ENCODE measurements around the gene MKLN1. TPM values are rescaled to one million over a fixed set of nuclear protein-coding genes. Genes with fewer than 3 reads are reported as not detected.
"Not testable (repeated sequence)": the region's sequence is repeated elsewhere in the genome, so short reads cannot be mapped to it uniquely, and the experiment has no call there.

MKLN1 gene
- total RNA-seq, 1 experiment from 2014 or later: 30.0 TPM

DNA sequence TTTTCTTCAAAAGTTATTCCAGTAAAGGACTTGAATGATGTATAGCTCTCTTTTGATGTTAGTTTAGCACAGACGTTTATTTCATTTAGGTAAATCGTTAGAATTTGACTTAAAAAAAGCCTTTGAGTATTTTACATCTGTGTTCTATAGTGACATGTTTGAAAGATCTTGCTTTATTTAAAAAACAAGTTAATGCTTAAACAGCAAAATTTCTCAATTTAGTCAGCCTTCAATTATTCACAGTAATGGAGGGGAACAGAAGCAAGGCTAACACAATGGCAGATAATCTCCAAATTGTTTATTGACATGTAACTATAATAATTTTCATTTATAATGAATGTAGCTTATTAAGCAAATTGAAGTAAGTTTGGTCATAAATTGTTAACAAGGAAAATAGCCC is 63.5 kb downstream of the MKLN1 start:
- no peak for DNase-seq (ENCODE audit: low read depth)

DNA sequence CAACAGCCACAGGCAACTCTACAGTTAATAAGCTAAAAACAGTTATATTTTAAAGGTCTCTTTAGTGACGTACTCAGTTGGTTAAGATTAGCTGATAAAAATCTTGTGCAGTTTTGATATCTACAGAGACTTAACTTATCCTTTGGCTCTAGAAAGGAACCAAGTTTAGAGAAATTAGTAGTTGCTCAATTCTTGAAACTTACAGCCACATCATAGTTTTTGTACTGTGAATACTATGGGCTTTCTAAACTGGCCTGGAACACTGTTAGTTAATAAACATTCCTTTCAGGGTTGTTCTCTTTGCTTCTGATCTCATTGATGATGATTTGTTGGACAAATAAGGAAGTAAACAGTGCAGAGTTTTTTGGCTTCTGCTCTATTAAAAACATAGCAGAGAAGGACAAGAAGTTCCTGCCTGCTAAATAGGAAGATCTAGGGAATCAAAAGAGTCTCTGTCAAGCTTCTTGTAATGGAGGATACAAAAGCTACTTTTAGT is 73.1 kb downstream of the MKLN1 start:
- no peak for DNase-seq (ENCODE audit: low read depth)

DNA sequence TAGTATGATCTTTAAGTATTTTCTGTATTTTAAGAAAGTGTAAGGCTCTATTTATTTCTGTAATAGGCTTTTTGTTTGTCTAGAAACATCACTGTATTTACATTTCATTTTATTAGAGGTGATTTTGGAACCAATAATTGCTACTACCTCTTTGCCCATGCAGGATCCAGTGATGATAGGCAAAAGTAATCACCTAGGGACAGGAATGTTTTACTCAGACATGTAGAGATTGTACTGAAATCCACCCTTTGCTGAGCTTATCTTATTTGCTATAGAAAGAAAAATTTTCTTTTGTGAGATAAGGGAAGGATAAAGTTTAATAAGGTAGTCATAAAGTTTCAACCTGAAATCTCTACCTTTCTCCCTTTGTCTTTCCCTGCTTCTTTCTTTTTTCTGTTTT is 73.5 kb downstream of the MKLN1 start:
- no peak for DNase-seq (ENCODE audit: low read depth)

DNA sequence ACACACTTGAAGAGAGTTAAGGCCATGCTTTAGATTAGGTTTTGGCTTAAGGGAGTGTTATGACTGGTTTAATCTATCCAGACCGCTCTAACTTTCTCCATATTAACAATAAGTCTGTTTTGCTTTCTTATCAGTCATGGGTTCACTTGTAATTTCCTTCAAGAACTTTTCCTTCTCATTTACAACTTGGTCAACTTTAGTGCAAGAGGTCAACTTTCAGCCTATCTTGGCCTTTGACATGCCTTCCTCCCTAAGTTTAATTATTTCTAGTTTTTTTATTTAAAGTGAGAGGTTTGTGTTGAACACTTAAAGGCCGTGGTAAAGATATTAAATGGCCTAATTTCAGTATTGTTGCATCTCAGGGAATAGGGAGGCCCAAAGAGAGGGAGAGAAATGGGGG is 75.6 kb downstream of the MKLN1 start:
- no peak for DNase-seq (ENCODE audit: low read depth)

DNA sequence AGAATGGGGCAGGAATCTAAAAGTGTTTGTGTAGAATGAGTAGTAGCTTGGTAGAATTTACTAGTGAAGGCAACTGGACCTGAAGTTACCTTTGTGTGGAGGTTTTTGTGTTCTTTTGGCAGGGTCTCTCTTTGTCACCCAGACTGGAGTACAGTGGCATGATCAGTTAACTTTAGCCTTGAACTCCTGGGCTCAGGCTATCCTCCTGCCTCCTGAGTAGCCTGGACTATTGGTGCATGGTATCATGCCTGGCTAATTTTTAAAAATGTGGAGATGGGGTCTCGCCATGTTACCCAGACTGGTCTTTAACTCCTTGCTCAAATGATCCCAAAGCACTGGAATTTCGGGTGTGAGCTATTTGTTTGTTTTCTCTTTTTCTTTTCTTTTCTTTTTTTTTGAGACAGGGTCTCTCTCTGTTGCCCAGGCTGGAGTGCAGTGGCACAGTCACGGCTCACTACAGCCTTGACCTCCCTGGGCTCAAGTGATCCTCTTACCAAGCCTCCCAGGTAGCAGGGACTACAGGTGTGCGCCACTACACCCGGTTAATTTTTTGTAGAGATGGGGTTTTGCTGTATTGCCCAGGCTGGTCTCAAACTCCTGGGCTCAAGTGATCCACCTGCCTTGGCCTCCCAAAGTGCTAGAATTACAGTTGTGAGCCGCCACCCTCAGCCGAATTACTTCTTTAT is 76.7 kb downstream of the MKLN1 start:
- no peak for DNase-seq (ENCODE audit: low read depth)

DNA sequence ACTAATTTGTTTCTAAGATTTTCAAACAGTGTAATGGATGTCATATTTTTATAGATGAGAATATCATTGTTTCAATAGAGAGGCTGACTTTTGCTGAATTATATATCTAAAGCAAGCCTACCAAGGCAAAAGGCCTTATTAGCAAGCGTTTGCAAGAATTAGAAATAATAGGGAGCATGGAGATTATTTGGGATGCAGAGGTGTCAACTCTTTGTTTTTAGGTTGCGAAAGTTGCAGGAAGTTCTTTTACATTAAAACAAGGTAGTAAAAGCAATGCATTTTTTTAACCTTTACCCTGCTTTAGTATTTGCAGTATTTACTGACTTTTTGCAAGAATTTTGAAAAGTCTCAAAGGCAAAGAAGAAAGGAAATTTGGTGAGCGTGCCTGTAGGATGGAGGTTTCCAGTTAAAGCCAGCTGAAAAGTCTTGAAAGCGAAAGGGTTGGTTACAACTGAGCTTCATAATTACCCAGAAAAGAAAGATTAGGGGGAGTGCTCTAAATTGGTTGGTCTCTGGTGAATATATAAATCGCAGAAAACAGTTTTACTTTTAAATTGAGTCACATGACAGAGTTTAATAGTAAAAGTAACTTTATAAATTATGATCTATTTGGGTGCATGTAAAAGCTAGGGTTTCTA is 81.6 kb downstream of the MKLN1 start:
- DNase-seq (ENCODE audit: low read depth): no peak

DNA sequence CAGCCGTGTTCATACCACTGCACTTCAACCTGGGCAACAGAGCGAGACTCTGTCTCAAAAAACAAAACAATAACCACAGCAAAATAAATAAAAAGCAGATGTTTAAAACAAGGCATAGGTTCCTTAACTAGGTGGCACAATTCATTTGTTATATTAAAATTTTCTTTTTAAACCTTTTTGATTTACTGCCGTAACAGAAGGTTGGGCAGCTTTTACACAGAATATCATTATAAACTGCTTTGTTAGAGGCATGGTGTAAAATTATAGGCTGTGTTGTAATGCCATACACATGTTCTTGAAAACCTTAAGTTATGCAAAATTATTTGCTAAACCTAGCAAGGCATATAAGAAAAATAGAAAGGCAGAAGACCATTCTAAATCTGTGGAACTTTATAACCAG is 84.4 kb downstream of the MKLN1 start:
- DNase-seq (ENCODE audit: low read depth): no peak

DNA sequence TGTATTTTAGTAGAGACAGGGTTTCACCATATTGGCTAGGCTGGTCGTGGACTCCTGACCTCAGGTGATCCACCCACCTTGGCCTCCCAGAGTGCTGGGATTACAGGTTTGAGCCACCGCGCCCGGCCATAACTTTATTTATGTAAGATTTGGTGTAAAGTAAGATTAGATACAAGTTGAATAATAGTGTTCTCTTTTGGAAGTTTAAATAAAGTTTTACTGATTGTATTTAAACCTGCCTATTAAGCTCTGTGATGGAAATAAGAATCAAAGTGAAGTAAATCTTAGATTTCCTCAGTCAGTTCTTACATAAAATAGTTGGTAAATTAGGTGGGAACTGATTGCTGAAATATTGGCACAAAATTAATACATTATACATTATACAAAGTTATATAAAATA is 86.0 kb downstream of the MKLN1 start:
- no peak for DNase-seq (ENCODE audit: low read depth)

DNA sequence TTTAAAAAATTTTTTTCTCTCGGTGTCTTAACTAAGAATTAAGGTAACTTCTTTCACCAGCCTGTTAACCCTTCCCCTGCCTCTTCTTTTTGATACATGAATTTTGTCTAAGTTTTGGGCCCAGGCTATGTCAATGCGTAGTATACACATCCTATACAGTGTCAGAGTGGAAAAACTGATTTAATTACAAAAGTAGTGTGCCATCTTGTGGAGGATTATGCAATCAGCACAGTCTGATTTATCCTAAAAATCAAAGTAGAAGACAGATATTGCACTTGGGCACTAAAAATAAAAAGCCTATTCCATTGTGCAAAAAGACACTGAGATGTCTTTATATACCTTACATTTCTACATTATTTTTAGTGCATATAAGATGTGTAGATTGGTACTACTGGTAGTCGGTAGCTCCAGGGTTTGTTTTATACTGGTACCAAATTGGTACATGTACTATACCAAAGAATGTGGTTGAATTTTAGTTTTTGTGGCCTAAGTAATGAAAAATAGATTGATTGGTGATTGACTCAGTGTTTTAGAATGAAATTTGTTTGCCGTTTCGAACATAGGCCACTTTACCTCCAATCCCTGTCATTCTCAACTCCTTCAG is 96.6 kb downstream of the MKLN1 start:
- DNase-seq (ENCODE audit: low read depth): peak; percentile 46

DNA sequence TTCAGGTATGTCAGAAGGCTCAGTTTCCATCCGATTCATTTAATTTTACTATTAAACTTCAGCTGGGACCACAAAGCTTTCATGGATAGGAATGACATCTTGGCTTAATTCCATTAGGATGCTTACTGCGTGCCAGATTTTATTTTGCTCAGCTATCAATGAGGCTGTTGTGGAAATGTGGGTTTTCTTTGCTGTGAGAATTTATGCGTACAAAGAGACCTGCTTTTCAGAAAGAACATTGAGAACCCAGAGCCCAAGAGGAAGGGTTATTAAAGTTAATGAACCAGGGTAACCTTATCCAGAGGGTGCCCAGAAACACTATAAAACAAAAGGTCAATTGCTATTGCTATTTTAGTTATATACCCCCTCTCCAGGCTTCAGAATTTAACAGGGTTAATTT is 98.3 kb downstream of the MKLN1 start:
- DNase-seq (ENCODE audit: low read depth): no peak

DNA sequence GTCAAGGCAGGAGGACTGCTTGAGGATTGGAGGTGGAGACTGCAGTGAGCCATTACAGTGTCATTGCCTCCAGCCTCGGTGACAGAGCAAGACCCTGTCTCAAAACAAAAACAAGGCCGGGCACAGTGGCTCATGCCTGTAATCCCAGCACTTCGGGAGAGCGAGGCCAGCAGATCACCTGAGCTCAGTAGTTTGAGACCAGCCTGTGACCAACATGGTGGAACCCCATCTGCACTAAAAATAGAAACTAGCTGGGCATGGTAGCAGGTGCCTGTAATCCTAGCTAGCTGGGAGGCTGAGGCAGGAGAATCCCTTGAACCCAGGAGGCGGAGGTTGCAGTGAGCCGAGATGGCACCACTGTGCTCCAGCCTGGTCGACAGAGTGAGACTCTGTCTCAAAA is 103.2 kb downstream of the MKLN1 start:
- not testable (repeated sequence) for DNase-seq (ENCODE audit: low read depth)

DNA sequence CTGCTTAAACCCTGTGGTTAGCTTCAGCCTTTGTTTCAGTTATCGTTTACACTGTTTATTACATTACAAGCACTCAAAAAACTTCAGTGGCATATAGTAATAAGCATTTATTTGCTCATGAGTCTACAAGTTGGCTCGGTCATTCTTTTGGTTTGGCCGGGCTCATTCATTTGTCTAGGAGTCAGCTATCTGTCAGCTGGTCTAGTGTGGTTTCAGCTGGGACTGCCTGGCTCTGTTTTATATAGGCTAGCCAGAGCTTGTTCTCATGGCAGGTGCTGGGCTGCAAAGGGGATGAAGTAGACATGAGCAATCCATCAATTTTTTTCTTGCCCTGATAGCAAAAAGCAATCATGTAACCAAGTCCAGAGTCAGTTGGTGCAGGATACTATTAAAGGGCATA is 103.6 kb downstream of the MKLN1 start:
- peak; percentile 26 for DNase-seq (ENCODE audit: low read depth)

DNA sequence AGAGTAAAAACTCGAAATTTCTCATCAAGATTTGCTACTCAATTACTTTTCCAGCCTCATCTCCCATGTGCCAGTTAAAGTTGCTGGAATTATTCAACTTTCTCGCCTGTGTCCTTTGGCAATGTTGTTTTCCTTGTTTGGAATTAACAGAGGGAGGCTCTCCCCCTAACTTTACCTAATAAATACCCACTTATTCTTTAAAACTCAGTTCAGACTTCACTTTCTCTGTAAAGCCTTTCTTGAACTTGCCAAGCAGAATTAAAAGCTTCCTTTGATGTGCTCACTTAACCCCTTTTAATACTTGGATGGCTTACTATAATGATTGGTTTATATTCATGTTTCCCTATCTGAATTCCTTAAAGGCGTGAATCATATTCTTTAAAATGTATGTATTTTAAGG is 104.1 kb downstream of the MKLN1 start:
- no peak for DNase-seq (ENCODE audit: low read depth)

DNA sequence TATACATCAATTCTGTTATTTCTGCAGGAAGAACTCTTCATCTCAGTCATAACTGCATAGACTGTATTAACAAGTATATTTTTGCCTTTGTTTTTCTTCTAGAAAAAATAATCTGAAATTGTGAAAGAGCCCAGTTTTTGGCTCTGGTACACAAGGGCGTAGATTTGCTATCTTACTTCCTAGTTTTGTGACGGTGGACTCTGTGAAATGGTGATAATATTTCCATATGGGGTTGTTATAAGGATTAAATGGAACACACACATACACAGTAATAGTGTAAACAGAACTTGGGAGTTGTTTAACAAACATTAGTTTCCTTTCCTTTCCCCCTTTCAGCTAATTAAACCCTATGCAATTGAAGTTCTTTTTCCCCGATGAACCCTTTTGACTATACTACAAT is 108.7 kb downstream of the MKLN1 start:
- no peak for DNase-seq (ENCODE audit: low read depth)

DNA sequence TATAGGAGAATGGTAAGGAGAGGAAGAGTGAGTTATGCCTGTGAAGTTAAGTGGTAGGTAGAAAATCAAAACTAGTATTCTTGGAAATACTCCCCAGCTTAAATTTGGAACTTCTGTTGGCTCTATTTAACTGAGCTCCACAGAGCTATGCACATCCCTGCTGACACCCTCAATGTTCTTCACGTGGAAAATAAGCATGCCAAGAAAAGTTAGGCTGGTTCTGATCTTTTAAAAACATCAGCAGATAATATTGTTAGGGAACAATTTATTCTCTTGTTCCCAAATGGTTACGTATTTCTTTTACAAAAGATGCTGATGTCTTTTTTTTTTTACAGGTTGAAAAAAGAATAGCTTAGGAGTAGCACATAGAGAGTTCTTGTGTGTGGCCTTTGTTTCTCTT is 111.3 kb downstream of the MKLN1 start:
- DNase-seq (ENCODE audit: low read depth): no peak

DNA sequence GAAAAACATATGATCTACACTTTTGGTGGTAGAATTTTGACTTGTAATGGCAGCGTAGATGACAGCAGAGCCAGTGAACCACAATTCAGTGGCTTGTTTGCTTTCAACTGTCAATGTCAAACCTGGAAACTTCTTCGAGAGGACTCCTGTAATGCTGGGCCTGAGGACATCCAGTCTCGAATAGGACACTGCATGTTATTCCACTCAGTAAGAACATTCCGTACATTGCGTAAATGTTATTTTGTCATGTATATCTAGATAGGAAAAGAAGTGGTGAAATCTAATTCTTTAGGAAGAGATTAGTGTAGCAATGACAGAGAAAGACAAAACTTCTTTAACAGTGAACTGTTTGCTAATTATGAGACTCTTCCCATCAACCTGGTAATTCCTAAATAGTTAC is 115.8 kb downstream of the MKLN1 start:
- no peak for DNase-seq (ENCODE audit: low read depth)

DNA sequence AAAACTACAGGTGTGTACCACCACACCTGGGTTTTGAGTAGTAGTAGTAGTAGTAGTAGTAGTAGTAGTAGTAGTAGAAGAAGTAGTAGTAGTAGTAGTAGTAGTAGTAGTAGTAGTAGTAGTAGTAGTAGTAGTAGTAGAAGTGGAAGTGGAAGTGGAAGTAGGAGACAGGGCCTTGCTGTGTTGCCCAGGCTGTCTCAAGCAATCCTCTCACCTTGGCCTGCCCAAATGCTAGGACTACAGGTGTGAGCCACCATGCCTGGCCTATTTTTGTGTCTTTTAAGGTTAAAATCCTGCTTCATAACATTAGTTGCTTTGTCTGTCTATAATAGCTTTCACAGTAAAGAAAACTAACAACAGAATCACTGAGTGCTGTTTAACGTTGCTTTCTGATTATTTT is 117.0 kb downstream of the MKLN1 start:
- DNase-seq (ENCODE audit: low read depth): no peak

DNA sequence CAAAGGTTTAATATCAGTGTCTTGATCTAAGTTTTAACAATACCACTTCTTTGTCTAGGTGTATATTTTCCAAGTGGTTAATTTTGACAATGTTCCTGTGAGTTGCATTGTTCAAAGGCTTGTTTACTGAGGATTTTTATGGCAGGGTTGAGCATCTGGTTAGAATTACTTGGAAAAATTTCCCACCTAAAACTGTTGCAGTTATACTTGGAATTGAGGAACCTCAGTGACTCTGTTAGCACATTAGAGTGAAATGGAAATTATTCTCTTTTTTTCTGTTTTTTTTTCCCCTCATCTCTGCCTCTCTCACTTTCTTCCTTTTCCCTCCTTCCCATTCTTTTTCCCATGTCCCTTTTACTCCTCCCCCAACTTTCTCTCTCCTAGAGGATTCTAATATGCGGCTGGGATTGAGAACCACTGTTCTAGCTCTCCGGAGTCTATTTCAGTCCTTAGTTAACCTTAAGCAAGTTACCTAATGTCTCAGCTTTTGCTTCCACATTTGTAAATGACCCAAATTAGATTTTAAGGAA is 121.8 kb downstream of the MKLN1 start:
- no peak for DNase-seq (ENCODE audit: low read depth)

DNA sequence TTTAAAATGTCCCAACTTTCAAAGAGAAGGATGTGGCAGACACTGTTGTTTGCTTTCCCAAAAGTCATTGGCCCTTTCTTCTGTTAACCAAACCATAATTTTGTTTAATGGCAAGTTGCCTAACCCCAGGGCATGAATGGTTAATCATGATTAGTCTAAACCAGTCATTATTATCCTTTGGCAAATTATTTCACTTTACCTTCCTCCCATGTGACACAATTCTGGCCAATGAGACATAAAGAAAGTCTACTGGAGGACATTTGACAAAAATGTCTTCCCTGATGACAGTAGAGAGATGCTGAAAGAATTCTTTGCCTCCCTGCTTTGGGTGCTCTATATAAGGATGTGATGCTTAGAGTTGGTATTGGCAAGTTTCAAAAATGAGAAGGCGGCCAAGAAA is 126.8 kb downstream of the MKLN1 start:
- DNase-seq (ENCODE audit: low read depth): no peak

DNA sequence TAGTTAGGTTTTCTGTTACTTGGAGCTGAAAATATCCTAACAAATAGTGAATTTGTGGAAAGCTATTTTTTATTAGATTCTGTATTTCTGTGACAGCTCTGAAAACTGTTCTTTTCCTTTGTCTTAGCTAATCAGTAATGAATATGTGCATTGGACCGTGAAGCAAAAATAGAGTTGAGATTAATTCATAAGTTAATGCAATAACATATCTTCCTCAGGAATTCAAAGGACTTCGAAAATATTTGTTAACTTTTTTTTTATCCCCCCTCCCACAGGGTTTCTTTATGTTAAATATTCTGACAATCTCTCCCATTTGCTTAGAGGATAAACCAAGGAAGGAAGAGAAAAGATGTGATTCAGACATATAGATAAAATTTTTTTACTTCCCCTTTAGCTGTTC is 127.3 kb downstream of the MKLN1 start:
- DNase-seq (ENCODE audit: low read depth): no peak

DNA sequence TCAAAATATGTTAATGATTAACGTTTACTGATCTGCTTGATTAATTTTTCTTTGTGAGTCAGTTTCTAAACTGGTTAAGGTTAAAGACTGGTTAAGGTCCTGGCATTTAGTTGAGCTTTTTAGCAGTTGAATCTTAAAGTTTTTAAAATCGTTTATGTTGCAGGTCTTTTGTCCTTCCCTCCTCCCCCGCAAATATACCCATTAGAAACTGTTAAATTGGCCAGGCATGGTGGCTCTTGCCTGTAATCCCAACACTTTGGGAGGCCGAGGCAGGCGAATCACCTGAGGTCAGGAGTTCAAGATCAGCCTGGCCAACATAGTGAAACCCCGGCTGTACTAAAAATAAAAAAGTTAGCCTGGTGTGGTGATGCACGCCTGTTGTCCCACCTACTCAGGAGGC is 127.9 kb downstream of the MKLN1 start:
- DNase-seq (ENCODE audit: low read depth): no peak

DNA sequence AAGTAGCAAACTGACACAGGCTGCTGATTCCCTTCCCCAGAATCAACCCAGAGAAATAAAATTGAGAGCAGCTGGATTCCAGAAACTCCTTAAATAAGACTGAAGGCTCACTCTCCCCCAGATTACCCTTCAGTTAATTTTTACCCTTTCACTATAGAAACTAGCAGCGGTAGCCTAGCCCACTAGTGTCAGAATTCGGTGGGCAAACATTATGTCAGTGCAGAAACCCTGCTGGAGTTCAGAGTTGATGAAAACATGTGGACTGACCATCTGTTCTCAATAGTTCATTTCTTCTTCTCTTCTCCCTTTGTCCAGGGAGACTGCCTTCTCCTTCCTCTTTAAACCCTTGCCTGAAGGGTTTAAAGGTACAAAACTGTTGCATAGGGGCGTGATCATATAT is 128.7 kb downstream of the MKLN1 start:
- DNase-seq (ENCODE audit: low read depth): no peak

DNA sequence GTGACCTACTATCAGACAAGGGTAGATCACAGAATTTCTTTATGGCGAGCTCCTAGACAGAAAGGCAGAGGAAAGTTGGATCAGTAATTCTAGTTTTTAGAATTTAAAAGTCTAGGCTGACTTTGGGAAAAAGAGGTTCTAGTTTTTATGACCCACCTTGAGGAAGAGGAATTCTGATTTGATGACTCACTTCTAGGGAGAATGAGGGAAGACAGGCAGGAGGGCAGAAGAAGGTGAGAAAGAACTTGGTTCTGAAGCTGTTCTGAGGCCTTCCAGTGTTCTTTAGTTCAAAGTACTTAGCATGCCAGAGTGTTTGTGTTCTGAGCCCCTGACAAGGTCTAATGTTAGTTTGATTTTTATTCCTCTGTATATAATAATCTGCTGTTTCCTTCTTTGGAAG is 131.6 kb downstream of the MKLN1 start:
- DNase-seq (ENCODE audit: low read depth): peak; percentile 38
